Measurements from ENCODE around the gene ANKRD52.

Gene ANKRD52

DNA sequence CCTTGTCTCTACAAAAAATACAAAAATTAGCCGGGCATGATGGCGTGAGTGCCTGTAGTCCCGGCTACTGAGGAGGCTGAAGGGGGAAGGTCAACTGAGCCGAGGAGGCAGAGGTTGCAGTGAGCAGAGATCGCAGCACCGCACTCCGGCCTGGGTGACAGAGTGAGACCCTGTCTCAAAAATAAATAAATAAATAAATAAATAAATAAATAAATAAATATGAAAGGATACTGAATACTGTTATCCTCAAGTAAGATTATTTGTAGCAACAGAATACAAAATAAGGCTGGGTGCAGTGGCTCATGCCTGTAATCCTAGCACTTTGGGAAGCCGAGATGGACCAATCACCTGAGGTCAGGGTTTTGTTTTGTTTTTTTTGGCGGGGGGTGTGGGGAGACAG lies 38.3 kb downstream of the ANKRD52 start:
- TF ChIP-seq, protein P1, sequence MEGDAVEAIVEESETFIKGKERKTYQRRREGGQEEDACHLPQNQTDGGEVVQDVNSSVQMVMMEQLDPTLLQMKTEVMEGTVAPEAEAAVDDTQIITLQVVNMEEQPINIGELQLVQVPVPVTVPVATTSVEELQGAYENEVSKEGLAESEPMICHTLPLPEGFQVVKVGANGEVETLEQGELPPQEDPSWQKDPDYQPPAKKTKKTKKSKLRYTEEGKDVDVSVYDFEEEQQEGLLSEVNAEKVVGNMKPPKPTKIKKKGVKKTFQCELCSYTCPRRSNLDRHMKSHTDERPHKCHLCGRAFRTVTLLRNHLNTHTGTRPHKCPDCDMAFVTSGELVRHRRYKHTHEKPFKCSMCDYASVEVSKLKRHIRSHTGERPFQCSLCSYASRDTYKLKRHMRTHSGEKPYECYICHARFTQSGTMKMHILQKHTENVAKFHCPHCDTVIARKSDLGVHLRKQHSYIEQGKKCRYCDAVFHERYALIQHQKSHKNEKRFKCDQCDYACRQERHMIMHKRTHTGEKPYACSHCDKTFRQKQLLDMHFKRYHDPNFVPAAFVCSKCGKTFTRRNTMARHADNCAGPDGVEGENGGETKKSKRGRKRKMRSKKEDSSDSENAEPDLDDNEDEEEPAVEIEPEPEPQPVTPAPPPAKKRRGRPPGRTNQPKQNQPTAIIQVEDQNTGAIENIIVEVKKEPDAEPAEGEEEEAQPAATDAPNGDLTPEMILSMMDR (IDR thresholded peaks at IDR 0.05; ENCODE audit: low read depth, low read length, missing control alignments), result no peak
- peak overlapping the region; percentile 89 for H3K4me3 ChIP-seq (replicated peaks; ENCODE audit: low read depth, low read length)
- no peak for DNase-seq (ENCODE audit: extremely low read depth, low read depth)

DNA sequence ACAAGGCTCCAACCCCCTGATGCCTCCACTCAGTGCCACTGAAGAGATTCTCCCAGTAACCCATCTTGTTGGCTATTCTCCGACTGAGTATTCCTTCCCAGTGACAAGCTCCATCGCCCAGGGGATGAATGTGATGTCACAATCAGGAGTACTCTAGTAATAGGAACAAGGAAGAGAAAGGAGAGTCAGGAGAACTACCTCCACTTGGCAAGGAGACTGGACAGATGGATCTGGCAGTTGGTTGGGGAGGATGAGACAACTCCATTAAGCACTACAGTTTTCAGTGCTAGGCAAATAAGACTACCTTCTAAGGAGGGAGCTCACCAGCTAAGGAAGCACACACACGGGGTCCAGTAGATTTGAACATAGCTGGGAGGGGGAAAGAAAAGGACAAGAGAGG lies 41.7 kb downstream of the ANKRD52 start:
- no peak for DNase-seq (ENCODE audit: extremely low read depth, low read depth)
- no peak overlapping the region for H3K4me3 ChIP-seq (replicated peaks; ENCODE audit: low read depth, low read length)
- TF ChIP-seq, protein P1 (IDR thresholded peaks at IDR 0.05; ENCODE audit: low read depth, low read length, missing control alignments), result no peak

DNA sequence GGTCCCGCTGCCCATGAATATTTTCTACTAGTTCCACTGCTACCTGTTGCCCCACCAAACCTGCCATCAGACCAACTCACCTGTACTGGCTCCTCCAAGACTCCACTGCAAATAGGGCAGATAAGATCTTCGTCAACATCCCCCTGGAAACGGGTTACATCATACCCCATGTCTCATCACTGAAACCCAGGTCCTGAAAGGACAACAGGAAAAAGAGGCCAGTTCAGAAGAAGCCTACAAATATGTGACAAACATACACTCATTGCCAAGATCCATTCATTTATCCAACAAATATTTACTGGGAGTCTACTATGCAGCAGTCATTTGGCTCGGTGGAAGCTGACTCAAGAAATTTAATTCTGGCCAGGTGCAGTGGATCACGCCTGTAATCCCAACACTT lies 44.3 kb downstream of the ANKRD52 start:
- TF ChIP-seq, protein P1 (IDR thresholded peaks at IDR 0.05; ENCODE audit: low read depth, low read length, missing control alignments), result no peak
- no peak for DNase-seq (ENCODE audit: extremely low read depth, low read depth)
- H3K4me3 ChIP-seq (replicated peaks; ENCODE audit: low read depth, low read length), result no peak overlapping the region

DNA sequence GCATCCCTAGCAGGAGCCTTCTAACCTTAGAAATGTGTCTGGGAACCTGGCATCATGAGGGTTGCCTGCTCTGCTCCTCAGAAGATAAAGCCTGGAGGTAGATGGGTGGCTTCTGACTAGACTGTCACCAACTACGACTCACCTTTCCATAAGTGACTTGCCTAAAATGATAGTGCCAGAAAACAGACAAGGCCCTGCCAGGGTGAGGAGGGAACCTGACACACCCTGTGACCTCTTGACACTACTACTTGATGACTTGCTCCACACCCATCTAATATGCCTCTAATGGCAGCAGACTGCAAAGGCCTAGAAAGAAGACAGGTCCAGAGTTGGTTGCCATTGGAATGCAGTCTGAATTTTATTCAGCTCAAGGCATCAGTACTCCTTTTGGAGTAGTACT lies 45.8 kb downstream of the ANKRD52 start:
- TF ChIP-seq, protein P1 (IDR thresholded peaks at IDR 0.05; ENCODE audit: low read depth, low read length, missing control alignments), result no peak
- DNase-seq (ENCODE audit: extremely low read depth, low read depth), result no peak
- H3K4me3 ChIP-seq (replicated peaks; ENCODE audit: low read depth, low read length), result no peak overlapping the region

DNA sequence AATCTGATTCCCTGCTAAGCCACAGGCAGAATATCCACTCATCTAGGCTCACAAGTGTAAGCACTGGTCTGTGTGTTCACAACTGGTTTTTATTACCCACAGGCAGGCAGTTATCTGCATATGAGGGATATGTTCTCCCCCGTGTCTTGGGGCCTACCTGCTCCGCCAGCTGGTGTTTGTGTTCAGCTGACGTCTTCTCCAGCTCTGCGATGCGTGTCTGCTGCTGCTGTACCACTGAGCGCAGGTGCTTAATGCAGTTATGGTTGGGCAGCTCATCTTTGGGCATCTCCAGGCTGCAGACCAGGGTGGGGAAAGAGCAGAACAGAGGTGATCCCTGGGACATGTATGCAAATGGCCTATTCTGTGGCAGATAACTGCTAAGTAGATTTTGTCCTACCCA lies 50.2 kb downstream of the ANKRD52 start:
- H3K4me3 ChIP-seq (replicated peaks; ENCODE audit: low read depth, low read length), result no peak overlapping the region
- TF ChIP-seq, protein P1 (IDR thresholded peaks at IDR 0.05; ENCODE audit: low read depth, low read length, missing control alignments), result no peak

DNA sequence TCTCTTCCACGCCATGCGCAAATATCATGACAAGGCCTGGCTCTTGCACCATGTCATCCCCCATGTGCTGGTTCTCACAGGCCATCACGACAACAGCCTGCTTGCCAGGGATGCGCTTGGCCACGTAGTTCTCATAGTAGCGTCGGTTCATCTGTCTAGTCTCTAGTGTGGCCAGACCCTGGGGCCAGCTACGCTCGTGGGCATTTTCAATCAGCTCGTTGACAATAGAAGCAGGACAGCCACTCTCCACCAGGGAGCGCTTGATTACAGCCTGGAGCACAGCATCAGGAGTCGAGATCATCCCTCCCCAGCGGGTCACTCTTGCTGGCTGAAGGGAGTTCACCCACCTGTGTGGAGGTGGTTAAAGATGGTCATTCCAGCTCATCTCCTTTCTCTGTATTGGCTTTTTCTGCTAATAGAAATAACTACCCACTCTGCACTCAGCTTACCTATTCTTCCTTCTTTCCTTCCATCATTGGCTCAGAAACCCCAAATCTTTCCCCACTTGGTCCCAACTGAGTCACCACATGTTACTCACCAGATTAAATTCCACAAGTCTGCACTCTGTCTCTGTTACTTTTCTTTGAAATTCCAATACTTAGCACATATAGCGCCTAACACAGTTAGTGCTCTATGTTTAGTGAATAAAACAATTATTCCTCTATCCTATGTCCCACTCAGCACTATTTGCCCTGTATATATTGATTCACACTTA lies 51.6 kb downstream of the ANKRD52 start:
- TF ChIP-seq, protein P1 (IDR thresholded peaks at IDR 0.05; ENCODE audit: low read depth, low read length, missing control alignments), result peak; percentile 75
- no peak for DNase-seq (ENCODE audit: extremely low read depth, low read depth)
- no peak overlapping the region for H3K4me3 ChIP-seq (replicated peaks; ENCODE audit: low read depth, low read length)

More for the DNA sequence above, 50.2 kb downstream of the ANKRD52 start:
- no peak for DNase-seq (ENCODE audit: extremely low read depth, low read depth)

DNA sequence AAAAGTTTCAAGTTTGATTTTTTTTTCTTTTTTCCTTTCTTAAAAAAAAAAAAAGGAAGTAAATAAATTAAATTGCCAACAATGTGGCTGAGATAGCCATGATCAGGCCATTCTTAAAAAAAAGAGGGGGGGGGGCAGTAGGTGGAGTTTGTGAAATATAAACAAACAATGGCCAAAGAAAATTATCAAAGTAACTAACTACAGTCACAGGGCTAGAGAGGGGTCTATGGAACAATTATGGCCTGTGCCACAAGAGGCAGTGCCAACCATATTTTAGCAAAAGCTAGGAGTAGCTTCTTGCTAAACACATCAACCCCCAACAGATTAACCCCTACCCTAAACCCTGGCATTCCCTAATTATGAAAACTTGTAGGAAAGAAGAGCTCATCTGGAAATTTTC lies 52.7 kb downstream of the ANKRD52 start:
- no peak overlapping the region for H3K4me3 ChIP-seq (replicated peaks; ENCODE audit: low read depth, low read length)
- TF ChIP-seq, protein P1 (IDR thresholded peaks at IDR 0.05; ENCODE audit: low read depth, low read length, missing control alignments), result no peak
- DNase-seq (ENCODE audit: extremely low read depth, low read depth), result no peak

All from HFF-Myc (cell line).